Measurements from ENCODE around the gene USP27X. TPM values are rescaled to one million over a fixed set of nuclear protein-coding genes. Genes with fewer than 3 reads are reported as not detected.

Gene USP27X
- polyA plus RNA-seq, 3 donors, result 11.8 to 12.5 (median 12.5) TPM

DNA sequence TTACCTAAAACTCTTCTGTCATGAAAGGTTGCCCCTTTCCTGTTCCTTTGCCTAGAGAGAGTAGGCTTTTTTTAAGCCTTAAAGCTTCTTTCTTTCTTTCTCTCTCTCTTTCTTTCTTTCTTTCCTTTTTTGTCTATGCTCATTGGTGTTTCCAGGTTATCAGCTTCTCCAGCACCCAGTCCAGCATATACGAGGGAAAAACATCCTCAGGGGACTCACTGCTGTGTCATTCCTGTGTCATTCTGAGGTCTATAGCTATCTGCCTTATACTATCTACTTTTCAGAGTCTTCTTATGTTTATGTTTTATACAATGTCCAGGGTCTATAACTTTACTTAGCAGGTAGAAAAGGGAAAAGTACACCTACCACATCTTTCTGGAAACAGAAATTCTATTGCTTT, 10.5 kb upstream of the USP27X start:
- DNase-seq (ENCODE audit: extremely low read depth in 1 of 11, low read depth in 9 of 11, low spot score in 4 of 11), result no peak

DNA sequence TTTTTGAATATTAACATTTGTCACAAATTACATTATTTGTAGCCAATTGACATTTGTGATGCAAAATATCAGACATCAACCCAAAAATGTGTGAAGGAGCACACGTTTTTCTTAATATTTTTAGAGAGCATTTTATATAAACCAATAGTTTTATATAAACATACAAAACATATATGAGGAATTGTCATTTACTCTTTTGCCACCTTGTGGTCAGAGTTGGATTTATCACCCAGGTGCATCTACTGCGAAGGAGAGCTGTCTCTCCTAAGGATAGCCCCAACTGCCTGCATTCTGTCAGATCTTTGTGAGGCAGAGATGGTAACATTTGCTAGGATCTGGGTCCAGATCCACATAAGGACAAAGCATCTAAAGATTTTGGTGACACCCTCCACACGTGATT, 2.5 kb upstream of the USP27X start:
- peak in 2 of 11 donors; percentile 8 to 13 for DNase-seq (ENCODE audit: extremely low read depth in 1 of 11, low read depth in 9 of 11, low spot score in 4 of 11)

DNA sequence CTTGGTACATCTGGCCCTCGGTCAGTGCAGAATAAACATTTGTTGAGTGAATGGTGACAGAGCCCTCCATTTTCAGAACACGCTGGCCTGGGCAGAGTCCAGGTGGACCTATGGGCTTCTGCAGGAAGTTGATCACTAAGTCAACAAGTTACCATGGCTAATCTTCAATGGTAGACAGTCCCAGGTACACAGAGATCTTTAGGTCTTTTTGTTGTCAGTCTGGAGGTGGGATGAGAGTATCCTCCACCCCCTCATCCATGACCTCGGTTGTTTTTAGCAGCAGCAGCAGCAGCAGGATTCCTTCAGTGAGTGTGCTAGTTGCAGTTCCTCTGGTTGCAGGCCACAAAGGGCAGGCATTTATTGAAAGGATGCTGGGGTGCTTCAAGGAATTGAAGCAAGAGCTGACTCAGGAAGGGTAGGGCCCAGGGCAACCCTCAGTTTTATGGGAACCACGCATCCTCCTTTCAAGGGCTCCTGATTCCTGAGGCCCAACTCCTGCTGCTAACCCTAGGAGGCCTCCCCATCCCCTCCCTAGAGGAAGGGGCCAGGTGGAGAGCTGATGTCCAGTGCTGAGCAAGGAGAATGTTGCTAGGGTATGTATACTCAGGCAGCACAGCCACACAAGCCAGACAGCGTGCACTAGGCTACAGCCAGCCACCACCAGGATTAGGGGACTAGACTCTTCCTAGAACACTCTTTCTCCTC, 1.7 kb upstream of the USP27X start:
- no peak for DNase-seq (ENCODE audit: extremely low read depth in 1 of 11, low read depth in 9 of 11, low spot score in 4 of 11)

DNA sequence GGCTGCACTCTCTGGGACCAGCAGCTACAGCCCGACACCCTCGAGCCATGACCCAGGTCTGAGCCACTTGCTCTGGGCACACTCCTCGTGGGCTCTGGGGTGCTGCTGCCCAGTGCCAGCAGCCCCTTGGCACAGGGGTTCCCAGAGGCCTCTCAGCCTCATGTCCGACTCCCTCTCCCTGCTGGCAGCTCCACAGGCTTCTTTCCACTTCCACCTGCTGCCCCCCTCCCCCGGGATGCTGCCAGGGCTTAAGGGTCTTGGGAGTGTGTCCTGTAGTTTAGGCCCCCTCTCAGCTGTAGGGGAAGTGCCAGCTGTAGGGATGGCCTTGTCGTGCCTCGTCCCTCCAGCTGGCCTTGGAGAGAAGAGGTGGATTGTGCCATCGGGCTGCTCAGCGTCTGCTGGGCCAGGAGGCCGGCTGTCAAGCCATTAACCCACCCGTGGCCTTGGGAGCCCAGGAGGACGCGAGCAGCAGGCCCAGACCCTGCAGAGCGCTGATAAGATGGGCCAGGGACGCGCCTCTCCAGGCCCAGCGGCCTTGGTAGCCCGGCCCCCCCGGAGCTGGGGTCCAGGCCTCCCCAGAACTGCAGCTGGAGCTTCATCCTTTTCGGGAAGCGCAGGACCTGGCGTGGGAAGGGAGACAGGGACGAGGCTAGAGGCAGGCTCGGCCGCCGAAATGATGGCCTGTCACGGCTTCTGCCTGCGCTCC, 1.0 kb upstream of the USP27X start:
- no peak for DNase-seq (ENCODE audit: extremely low read depth in 1 of 11, low read depth in 9 of 11, low spot score in 4 of 11)

DNA sequence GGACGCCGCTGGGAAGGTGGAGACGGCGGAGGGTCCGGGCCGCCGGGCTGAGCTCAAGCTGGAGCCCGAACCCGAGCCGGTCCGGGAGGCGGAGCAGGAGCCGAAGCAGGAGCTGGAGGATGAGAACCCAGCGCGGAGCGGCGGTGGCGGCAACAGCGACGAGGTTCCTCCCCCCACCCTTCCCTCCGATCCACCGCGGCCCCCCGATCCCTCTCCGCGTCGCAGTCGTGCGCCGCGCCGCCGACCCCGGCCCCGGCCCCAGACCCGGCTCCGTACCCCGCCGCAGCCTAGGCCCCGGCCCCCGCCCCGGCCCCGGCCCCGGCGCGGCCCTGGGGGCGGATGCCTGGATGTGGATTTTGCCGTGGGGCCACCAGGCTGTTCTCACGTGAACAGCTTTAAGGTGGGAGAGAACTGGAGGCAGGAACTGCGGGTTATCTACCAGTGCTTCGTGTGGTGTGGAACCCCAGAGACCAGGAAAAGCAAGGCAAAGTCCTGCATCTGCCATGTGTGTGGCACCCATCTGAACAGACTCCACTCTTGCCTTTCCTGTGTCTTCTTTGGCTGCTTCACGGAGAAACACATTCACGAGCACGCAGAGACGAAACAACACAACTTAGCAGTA, 483 bp downstream of the USP27X start:
- DNase-seq (ENCODE audit: extremely low read depth in 1 of 11, low read depth in 9 of 11, low spot score in 4 of 11), result no peak

DNA sequence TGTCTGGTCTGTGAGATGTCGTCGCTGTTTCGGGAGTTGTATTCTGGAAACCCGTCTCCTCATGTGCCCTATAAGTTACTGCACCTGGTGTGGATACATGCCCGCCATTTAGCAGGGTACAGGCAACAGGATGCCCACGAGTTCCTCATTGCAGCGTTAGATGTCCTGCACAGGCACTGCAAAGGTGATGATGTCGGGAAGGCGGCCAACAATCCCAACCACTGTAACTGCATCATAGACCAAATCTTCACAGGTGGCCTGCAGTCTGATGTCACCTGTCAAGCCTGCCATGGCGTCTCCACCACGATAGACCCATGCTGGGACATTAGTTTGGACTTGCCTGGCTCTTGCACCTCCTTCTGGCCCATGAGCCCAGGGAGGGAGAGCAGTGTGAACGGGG, 1.4 kb downstream of the USP27X start:
- no peak for DNase-seq (ENCODE audit: extremely low read depth in 1 of 11, low read depth in 9 of 11, low spot score in 4 of 11)

DNA sequence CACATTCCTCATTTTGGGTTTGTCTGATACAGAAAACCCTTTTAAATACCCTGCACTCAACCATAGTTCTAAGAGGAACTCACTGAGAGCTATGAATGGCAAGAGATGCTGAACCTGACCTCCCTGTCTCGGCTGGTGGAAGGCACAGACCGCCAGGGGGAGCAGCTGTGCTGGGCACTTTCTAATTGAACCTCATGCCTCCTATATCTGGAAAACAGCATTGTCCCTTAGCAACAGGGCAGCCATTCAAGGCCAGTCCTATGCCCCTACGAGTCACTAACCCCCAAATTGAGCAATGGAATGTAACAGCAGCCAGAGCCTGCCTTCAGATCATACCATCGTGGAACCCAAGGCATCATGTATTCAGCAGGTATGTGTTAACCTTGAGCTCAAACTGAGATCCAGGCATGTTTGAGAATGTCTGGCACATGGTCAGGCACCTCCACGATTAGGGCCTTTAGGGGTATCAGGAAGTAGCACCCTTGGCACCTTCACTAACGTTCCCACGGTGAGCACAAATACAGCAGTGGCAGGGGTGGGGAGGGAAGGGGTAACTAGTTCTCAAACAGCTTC, 5.1 kb downstream of the USP27X start:
- DNase-seq (ENCODE audit: extremely low read depth in 1 of 11, low read depth in 9 of 11, low spot score in 4 of 11), result peak in 3 of 11 donors; percentile 24 to 46 (median 26)

DNA sequence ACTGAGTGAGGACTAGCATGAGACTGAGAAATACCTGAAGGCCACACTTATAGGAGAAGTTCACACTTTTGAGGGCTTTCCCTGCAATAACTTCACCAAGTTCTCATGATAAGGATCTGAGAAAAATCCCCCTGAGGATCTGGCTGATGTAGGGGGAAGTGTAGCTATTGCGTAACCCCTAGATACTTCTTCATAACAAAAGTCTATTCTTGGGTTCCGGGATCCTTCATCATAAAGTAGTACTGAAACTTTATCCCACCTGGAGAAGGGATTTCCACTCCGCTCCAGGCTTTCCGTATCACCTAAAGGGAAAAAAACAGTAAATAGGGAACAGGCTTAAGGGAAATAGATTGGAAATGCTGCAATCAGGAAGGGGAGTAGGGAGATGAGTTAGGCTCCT, 13.3 kb downstream of the USP27X start:
- DNase-seq (ENCODE audit: extremely low read depth in 1 of 11, low read depth in 9 of 11, low spot score in 4 of 11), result no peak

DNA sequence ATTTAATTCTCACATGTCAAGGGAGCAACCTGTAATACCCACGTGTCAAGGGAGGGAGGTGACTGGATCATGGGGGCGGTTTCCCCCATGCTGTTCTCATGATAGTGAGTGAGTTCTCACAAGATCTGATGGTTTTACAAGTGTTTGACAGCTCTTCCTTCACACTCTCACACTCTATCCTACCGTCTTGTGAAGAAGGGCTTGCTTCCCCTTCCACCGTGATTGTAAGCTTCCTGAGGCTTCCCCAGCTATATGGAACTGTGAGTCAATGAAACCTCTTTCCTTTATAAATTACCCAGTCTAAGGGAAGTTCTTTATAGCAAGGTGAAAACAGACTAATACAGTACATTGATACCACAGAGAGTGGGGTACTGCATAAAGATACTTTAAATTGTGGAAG, 17.7 kb downstream of the USP27X start:
- DNase-seq (ENCODE audit: extremely low read depth in 1 of 11, low read depth in 9 of 11, low spot score in 4 of 11), result no peak

DNA sequence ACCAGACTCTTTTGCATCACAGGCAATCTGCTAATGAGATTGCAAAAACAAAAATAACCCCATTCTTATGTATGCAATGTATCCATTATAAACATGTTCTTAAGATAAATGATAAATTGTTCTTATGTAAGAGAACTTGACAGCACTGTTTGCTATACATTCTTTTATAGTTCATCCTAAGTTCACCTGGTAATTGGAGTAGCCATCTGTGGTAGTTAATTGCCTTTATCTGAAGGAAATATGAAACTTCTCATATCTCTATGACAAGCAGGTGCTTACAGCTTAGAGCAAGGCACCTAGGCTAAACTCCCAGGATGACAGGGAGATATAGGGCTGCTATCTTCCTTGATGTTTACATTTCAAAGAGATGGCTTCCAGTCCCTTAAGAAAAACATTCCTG, 21.8 kb downstream of the USP27X start:
- DNase-seq (ENCODE audit: extremely low read depth in 1 of 11, low read depth in 9 of 11, low spot score in 4 of 11), result no peak

DNA sequence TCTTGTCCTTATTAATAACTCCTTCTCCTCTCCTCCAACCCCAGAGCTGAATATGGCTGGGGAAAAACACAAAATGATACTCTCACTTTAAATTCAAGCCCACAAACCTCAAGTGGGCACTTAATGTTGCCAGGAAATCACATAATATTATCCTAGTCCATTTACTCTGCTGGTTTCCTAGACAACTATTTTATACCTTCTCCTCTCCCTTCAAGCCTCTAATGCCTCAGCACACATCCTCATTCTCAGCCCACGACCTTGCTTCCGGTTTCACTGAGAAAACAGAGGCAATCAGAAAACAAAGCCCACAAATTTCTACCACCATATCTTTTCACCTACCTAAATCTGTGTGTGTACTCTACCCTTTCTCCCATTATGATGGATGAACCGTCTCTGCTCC, 31.1 kb downstream of the USP27X start:
- no peak for DNase-seq (ENCODE audit: extremely low read depth in 1 of 11, low read depth in 9 of 11, low spot score in 4 of 11)

DNA sequence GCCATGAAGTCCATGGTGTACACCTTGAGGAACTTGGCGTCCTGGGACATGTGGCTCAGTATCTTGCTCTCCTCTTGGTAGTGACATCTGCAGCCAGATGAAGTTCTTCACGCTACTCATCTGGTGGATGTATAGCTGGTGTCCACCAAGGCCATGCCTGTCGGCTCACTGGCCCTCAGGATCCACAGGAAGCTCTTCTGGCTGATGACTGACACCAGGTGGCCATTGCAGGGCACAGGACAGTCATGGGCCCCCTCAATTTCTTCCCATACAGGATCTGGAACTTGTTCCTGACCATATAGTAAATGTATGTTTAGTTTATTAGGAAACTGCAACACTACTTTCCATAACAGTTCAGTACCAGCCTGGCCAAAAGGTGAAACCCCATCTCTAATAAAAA, 32.8 kb downstream of the USP27X start:
- no peak for DNase-seq (ENCODE audit: extremely low read depth in 1 of 11, low read depth in 9 of 11, low spot score in 4 of 11)

DNA sequence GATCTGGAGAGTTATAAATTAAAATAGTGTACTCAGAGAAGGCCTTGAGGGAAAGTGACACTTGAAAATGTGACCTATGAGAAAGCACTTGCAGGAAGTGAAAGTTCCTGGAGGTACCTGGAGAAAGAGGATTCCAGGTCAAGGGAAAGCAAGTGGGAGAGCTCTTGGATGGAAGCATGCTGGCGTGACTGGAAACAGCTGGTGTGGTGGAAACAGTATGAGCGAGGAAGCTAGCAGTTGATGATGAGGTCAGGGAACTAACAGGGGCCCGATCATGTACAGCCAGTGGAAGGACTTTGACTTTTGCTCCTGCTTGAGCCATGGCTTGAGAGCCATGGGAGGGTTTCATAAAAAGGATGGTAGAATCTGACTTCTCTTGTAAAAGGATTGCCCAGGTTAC, 33.6 kb downstream of the USP27X start:
- no peak for DNase-seq (ENCODE audit: extremely low read depth in 1 of 11, low read depth in 9 of 11, low spot score in 4 of 11)

DNA sequence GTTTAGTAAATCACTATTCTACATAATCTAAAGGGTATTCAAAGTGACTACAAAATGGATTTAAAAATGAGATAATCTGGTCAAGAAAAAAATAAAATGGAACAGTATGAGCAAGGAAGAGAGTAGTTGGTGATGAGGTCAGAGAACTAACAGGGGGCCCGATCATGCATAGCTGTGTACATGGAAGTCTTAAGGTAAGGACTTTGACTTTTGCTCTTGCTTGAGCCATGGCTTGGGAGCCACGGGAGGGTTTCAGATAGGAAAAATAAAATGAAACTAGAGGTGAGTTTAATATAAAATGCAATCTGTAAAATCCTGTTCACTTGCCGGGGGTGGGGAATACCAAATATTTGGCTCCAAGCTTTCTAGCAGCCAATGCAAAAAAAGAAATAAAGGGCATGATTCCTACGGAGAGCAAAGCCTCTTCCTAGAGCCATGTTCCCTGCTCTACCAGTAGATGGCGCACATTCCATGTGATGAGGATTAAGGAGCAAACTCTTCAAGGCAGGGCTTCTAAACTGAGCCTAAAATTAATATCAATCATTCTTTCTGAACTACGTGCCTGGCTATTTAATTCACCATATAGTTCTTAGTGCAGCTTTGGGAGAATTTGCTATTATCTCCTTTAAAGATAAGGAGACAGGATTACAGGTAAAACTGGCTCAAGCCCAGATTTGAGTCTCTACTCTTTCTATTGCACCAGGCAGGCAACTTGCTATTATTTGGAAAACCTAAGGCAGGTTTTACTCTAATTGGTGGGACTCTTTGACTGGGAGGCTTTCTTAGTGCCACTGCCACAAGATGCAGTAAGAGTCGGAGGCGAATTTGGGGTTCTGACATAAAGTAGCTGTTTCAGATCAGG, 36.3 kb downstream of the USP27X start:
- peak in 3 of 11 donors; percentile 26 to 54 (median 34) for DNase-seq (ENCODE audit: extremely low read depth in 1 of 11, low read depth in 9 of 11, low spot score in 4 of 11)

DNA sequence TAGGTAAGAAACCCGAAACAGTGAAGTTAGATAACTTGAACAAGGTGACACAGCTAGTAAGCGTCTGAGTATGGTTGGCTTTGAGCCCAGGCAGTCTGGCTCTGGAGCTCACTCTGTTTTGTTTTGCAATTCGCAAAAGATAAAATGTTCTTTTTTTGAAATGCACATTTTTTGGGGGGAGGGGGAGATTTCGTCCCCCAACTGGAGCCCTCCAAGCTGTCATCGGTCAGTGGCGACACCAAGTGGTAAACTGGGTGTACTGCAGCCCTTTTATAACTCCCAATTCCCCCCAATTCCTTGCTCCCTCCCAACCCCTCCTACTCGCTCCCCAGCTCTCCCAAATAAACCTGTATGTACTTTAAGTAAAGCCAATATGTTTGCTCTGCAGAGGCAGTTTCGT, 40.3 kb downstream of the USP27X start:
- DNase-seq (ENCODE audit: extremely low read depth in 1 of 11, low read depth in 9 of 11, low spot score in 4 of 11), result no peak

DNA sequence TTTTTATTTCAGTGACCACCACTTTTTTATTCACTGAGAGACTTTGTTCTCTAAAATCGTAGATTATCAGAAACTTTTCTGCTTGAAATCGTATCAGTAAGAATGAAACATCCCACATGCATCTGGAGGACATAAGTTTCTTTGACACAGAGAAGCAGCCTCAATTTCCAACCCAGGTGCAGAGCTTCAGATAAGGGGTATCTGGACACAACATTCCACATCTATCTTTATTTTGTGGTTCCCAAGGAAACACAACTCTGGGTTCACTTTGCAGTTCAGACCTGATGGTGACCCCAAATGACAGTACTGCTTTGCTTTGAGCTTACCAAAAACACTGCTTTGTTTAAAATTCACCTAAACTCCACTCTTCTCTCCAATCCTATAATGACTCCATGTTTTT, 41.8 kb downstream of the USP27X start:
- no peak for DNase-seq (ENCODE audit: extremely low read depth in 1 of 11, low read depth in 9 of 11, low spot score in 4 of 11)

DNA sequence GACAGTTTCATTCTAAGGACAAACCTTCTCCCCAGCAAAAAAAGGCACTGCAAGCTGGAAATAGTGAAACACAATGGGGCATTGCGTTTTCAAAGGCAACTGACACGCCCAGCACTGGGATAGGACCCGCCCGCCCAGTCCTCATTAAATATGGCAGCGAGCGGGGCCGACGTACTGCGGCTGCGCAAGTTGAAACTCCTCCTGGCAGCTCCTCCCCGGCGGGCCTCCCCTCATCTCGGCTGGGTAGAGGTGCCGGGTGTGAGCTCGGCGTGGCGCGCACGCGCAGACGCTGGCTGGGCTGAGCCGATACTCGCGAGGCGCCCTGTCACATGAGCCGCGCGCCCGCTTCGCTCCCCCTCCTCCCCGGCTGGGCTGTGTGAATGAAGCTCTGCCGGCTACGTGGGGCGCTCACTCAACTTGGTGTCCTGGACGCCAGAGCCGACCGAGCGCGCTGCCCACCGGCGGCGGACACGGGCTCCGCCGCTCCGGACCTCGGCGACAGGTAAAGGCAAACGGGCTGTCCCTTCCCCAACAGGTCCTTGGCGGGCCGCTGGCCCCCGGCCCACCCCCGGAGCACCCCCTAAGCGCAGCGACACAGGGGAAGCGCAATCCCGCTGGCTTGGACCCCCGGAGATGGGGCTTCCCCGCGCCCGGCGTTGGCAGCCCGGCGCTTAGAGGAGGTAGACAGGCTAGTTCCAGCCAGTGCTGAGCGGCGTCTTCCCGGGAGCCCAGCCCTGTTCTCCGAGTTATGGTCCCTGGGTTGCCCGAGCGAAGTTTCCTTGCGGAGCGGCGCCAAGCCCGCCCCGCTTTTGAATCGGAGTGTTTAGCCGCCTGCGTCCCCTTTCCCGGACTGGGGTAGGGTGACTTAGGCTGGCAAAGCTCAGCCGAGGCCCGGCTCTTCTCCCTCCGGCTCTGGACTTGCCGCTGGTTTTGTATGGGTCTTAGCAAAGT, 43.3 kb downstream of the USP27X start, which contains the start of gene CLCN5:
Gene CLCN5, plus strand, starts transcription at position 306 of the 951 bp plus-strand sequence. CDS start 2,703 bp downstream, outside the sequence.
- DNase-seq (ENCODE audit: extremely low read depth in 1 of 11, low read depth in 9 of 11, low spot score in 4 of 11), result peak; percentile 77 to 93 (median 90)

DNA sequence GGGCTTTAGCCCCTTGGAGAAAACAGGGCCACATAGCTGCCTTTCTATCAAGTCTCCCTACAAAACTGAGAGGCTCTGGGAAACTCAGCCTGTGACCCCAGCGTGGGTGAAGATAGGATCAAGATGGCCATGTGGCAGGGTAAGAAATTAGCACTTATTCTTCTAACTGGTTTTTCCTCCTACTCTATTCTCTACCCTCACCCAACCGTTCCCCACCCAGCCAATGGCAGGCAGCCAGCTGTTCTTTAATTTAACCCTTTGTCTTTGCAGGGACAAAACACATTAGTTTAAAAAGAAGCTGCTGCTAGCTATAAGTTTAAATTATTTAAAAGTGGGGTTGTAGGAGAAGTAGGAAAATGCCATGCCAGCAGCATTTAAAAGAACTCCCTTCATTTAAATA, 45.9 kb downstream of the USP27X start:
- no peak for DNase-seq (ENCODE audit: extremely low read depth in 1 of 11, low read depth in 9 of 11, low spot score in 4 of 11)
